HL-60 (cell line): ENCODE data around the gene CSMD2.

Experiments
- DNase-seq, 2 experiments: peaks; one replicate each; pipeline ENCODE4 v3.0.0-alpha.2; 2010 to 2020; ENCODE audit warnings: low read depth in 1 of 2, low spot score in 1 of 2
- H3K27ac ChIP-seq: fragments of 250-450 bp; sonication (Bioruptor Pico); replicated peaks from 2 replicates; pipeline ENCODE4 v1.5.1; 2020; ENCODE audit warnings: mild to moderate bottlenecking, moderate library complexity
- H3K27me3 ChIP-seq: fragments of 250-450 bp; sonication (Bioruptor Pico); 2 replicates; pipeline ENCODE4 v1.5.1; 2021; ENCODE audit warnings: mild to moderate bottlenecking, moderate library complexity; ENCODE audit not compliant: insufficient read depth, poor library complexity, severe bottlenecking
- H3K4me3 ChIP-seq: replicated peaks from 2 replicates; pipeline ENCODE4 v1.5.1; 2011; ENCODE audit warnings: mild to moderate bottlenecking, control low read depth, low read length; ENCODE audit not compliant: insufficient read depth
- GABPA ChIP-seq: IDR thresholded peaks from 2 replicates; pipeline ENCODE4 v1.6.1; 2012; ENCODE audit warnings: low read depth
- POLR2AphosphoS5 ChIP-seq: IDR thresholded peaks from 2 replicates; pipeline ENCODE4 v1.6.1; 2012; ENCODE audit warnings: low read depth
- SPI1 ChIP-seq: IDR thresholded peaks from 2 replicates; pipeline ENCODE4 v1.6.1; 2012; ENCODE audit warnings: low read depth, mild to moderate bottlenecking, borderline replicate concordance
- TF ChIP-seq, protein P1 (sequence below): IDR thresholded peaks from one replicate; pipeline ENCODE4 v1.5.1; 2011; ENCODE audit warnings: low read length, control low read depth, inconsistent platforms; ENCODE audit not compliant: insufficient read depth
- TF ChIP-seq, protein P2 (sequence below): IDR thresholded peaks from 2 replicates; pipeline ENCODE4 v1.6.1; 2012; ENCODE audit warnings: low read depth; ENCODE audit not compliant: insufficient replicate concordance

The CSMD2 gene

DNA sequence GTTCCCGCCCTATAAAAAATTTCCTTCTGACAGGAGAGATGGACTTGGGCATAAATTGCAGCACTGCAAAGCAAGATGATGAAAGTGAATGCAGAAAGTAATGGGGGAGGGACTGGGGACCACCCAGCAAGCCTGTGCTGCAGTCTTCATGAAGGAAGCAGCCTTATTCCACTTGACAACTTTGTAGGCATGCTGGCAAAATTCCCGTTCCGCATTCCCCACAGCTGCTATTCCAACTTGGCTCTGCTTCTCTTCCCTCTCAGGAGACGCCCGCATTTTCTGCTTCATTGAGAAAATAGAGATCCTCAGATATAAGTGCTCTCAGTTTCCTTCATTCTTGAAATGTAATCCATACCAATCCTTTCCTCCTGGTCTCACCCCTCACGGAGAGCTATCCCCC is 298.7 kb downstream of the CSMD2 start:
- no peak for DNase-seq
- TF ChIP-seq POLR2AphosphoS5, result no peak

DNA sequence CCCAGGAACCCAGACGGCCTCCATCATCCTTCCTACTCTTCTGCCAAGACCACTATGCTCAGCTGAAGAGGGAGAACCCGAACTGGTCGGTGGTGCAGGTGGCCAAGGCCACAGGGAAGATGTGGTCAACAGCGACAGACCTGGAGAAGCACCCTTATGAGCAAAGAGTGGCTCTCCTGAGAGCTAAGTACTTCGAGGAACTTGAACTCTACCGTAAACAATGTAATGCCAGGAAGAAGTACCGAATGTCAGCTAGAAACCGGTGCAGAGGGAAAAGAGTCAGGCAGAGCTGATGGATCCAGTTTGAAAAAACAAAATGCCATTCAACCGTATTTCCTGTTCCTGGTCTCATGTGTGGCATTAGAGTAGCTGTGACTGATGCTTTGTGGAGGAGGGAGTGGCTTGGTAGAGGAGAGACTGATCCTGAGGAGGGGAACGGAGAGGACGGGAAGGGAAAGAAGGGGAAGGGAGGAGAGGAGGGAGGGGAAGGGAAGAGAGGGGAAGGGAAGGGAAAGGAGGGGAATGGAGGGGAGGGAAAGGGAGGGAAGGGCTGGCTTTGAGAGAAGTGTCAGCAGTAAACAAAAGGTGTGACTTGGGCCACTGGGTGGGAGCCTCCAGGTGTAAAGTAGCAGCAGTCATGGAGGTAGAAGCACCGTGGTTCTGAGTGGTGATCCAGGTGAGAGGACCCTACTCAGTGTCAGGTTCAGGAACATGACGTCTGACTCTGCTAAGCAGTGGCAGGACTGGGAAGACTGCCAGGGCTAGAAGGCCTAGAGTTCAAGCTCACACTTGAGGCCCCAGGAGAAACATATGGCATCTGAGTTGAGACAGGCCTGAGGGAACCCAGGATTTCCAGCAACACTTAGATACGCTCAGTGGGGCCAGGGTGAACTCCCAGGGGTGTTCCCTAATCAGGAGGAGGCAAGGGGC is 300.3 kb downstream of the CSMD2 start:
- Histone ChIP-seq H3K27me3 (no peaks in the 10 kb centered on the region), H3K4me3 (no peak overlapping the region), H3K27ac (no peak overlapping the region)
- TF ChIP-seq POLR2AphosphoS5 (no peak), GABPA (no peak), SPI1 (no peak)
- TF ChIP-seq, protein P1, sequence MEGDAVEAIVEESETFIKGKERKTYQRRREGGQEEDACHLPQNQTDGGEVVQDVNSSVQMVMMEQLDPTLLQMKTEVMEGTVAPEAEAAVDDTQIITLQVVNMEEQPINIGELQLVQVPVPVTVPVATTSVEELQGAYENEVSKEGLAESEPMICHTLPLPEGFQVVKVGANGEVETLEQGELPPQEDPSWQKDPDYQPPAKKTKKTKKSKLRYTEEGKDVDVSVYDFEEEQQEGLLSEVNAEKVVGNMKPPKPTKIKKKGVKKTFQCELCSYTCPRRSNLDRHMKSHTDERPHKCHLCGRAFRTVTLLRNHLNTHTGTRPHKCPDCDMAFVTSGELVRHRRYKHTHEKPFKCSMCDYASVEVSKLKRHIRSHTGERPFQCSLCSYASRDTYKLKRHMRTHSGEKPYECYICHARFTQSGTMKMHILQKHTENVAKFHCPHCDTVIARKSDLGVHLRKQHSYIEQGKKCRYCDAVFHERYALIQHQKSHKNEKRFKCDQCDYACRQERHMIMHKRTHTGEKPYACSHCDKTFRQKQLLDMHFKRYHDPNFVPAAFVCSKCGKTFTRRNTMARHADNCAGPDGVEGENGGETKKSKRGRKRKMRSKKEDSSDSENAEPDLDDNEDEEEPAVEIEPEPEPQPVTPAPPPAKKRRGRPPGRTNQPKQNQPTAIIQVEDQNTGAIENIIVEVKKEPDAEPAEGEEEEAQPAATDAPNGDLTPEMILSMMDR, result no peak
- TF ChIP-seq, protein P2, sequence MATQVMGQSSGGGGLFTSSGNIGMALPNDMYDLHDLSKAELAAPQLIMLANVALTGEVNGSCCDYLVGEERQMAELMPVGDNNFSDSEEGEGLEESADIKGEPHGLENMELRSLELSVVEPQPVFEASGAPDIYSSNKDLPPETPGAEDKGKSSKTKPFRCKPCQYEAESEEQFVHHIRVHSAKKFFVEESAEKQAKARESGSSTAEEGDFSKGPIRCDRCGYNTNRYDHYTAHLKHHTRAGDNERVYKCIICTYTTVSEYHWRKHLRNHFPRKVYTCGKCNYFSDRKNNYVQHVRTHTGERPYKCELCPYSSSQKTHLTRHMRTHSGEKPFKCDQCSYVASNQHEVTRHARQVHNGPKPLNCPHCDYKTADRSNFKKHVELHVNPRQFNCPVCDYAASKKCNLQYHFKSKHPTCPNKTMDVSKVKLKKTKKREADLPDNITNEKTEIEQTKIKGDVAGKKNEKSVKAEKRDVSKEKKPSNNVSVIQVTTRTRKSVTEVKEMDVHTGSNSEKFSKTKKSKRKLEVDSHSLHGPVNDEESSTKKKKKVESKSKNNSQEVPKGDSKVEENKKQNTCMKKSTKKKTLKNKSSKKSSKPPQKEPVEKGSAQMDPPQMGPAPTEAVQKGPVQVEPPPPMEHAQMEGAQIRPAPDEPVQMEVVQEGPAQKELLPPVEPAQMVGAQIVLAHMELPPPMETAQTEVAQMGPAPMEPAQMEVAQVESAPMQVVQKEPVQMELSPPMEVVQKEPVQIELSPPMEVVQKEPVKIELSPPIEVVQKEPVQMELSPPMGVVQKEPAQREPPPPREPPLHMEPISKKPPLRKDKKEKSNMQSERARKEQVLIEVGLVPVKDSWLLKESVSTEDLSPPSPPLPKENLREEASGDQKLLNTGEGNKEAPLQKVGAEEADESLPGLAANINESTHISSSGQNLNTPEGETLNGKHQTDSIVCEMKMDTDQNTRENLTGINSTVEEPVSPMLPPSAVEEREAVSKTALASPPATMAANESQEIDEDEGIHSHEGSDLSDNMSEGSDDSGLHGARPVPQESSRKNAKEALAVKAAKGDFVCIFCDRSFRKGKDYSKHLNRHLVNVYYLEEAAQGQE, result no peak
- DNase-seq, result no peak

More for the DNA sequence above, 298.7 kb downstream of the CSMD2 start:
- Histone ChIP-seq H3K4me3 (no peak overlapping the region), H3K27ac (no peak overlapping the region), H3K27me3 (no peaks in the 10 kb centered on the region)

DNA sequence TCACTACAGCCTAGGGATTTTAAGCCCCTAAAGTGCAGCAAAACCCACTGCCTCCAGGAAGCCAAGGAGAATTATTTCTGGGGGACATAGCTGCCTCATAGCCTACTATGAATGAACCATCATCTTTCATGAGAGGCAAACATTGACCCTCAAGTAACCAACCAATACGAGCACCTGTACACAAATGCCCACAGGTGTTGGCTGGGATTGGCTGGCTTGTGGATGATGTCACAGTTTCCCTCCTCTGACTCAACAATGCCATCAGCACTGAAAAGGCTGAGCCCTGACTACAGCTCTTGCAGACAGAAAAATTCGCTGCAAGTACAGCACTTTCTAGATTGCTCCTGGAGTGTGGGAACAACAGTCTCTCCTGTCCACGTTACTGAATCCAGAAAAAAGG is 301.3 kb downstream of the CSMD2 start, which contains the start of gene HMGB4:
HMGB4 (plus strand) TSS at position 301 of the 400 bp plus-strand sequence. CDS start 113 bp downstream, outside the sequence.
- no peak within 1 kb of the TSS for H3K27ac ChIP-seq
- DNase-seq, result no peak
- TF ChIP-seq, protein P2, result no peak
- no peak for TF ChIP-seq POLR2AphosphoS5
- TF ChIP-seq SPI1, result no peak
- TF ChIP-seq GABPA, result no peak
- TF ChIP-seq, protein P1, result no peak
- no peaks in the 10 kb centered on the region for H3K27me3 ChIP-seq
- no peak within 1 kb of the TSS for H3K4me3 ChIP-seq

DNA sequence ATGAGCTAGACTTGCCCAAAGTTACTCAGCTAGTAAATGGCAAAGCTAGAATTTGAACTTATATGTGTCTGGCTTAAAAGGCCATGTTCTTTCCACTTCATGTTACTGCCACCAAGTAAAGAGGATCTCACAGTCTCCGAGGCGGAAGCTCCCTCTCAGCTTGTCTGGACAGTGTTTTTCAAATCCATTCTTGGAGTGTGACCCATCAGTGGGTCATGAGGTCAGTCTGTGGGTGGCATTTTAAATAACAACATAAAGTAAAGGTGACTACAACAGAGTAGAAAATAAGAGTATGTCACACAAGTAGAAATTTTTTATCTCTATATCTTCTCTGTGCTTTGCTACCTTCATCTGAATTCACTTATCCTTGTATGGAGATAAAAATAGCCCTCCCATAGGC is 304.4 kb downstream of the CSMD2 start:
- no peak overlapping the region for H3K27ac ChIP-seq
- H3K27me3 ChIP-seq, result no peaks in the 10 kb centered on the region
- no peak overlapping the region for H3K4me3 ChIP-seq
- TF ChIP-seq SPI1 (no peak), GABPA (no peak), POLR2AphosphoS5 (no peak)
- TF ChIP-seq, protein P2, result no peak
- TF ChIP-seq, protein P1, result no peak
- DNase-seq, result no peak
